K562 (cell line): ENCODE measurements around the gene NDUFC2. TPM values are rescaled to one million over a fixed set of nuclear protein-coding genes. Genes with fewer than 3 reads are reported as not detected.

Source experiments
- ATF1 ChIP-seq, 2 experiments: fragments of 450-650 bp in 1 of 2; IDR thresholded peaks; 2 replicates each; pipeline ENCODE4 v1.6.1; 2016; ENCODE audit warnings: missing compliant biosample characterization in 1 of 2, missing genetic modification characterization in 1 of 2
- C11orf30 ChIP-seq: fragments of 450-650 bp; IDR thresholded peaks from 2 replicates; pipeline ENCODE4 v1.6.1; 2016; ENCODE audit warnings: low read depth, mild to moderate bottlenecking
- ETS2 ChIP-seq: IDR thresholded peaks from 2 replicates; pipeline ENCODE4 v1.6.1; 2016; ENCODE audit warnings: borderline replicate concordance, missing genetic modification characterization, mild to moderate bottlenecking, moderate library complexity, missing compliant biosample characterization; ENCODE audit not compliant: poor library complexity, severe bottlenecking
- FOSL1 ChIP-seq: fragments of 200-800 bp; sonication (Bioruptor generic); conservative IDR thresholded peaks from 2 replicates; pipeline ENCODE4 v1.6.1; 2016; ENCODE audit warnings: missing genetic modification characterization, missing compliant biosample characterization
- GABPA ChIP-seq: fragments of 200-800 bp; sonication (Bioruptor generic); conservative IDR thresholded peaks from 2 replicates; pipeline ENCODE4 v1.6.1; 2016; ENCODE audit warnings: low read depth, missing genetic modification characterization, missing compliant biosample characterization
- MAZ ChIP-seq, 2 experiments: fragments of 450-650 bp in 1 of 2; sonication (generic) in 1 of 2; formaldehyde crosslinking; IDR thresholded peaks in 1 of 2; conservative IDR thresholded peaks in 1 of 2; 2 replicates each; pipeline versions ENCODE4 v1.4.0 to v1.5.0; 2020; ENCODE audit warnings: mild to moderate bottlenecking in 1 of 2, missing genetic modification reagents in 1 of 2
- NFATC3 ChIP-seq: fragments of 450-650 bp; IDR thresholded peaks from 2 replicates; pipeline ENCODE4 v1.6.1; 2017; ENCODE audit warnings: mild to moderate bottlenecking
- SIN3A ChIP-seq, 2 experiments: fragments of 150-350 bp in 1 of 2; IDR thresholded peaks; 2 replicates each; pipeline ENCODE4 v1.6.1; 2011 to 2016; ENCODE audit warnings: borderline replicate concordance in 2 of 2, low read depth in 2 of 2, low read length in 2 of 2, mild to moderate bottlenecking in 2 of 2, moderate library complexity in 2 of 2; ENCODE audit not compliant: control insufficient read depth in 1 of 2
- TARDBP ChIP-seq: fragments of 450-650 bp; IDR thresholded peaks from 2 replicates; pipeline ENCODE4 v1.6.1; 2016
- TRIM24 ChIP-seq, 2 experiments: fragments of 450-650 bp; IDR thresholded peaks; 2 replicates each; pipeline ENCODE4 v1.6.1; 2016
- ZBTB26 ChIP-seq: fragments of 450-650 bp; formaldehyde crosslinking; IDR thresholded peaks from 2 replicates; pipeline ENCODE4 v1.4.0; 2022; ENCODE audit warnings: missing genetic modification characterization
- ZNF140 ChIP-seq: fragments of 250-450 bp; sonication (Bioruptor Pico); IDR thresholded peaks from 2 replicates; pipeline ENCODE4 v1.8.0; 2021; ENCODE audit warnings: moderate library complexity, mild to moderate bottlenecking, inconsistent platforms
- ZNF316 ChIP-seq: fragments of 450-650 bp; IDR thresholded peaks from 2 replicates; pipeline ENCODE4 v1.6.1; 2016
- polyA plus RNA-seq, 8 experiments: library from polyadenylated mRNA; depleted of rRNA in 4 of 8; stranded (reverse) in 5 of 8; unstranded in 3 of 8; fragments of >200 nt; fragmentation: Nextera tagmentation in 2 of 8; fragmentation: Illumina TruSeq in 1 of 8; extraction: Ambion mirVana in 2 of 8; extraction: Trizol in 1 of 8; gene quantifications; 2 replicates each; pipeline versions ENCODE4 v1.2.1 to v1.2.3, GENCODE V29; 2011 to 2014; ENCODE audit warnings: inconsistent platforms in 1 of 8, missing spikeins in 1 of 8
- total RNA-seq, 7 experiments: library from RNA; depleted of rRNA in 6 of 7; stranded (reverse); fragments of >200 nt in 6 of 7; fragmentation: Illumina TruSeq in 2 of 7; extraction: Trizol in 2 of 7; gene quantifications; 2 replicates each; pipeline versions ENCODE4 v1.2.1 to v1.2.3, GENCODE V29; 2011 to 2021; ENCODE audit warnings: low replicate concordance in 1 of 7
- TF ChIP-seq, protein P1 (sequence below), 2 experiments: fragments of 450-650 bp; IDR thresholded peaks; 2 replicates each; pipeline ENCODE4 v1.6.1; 2016
- TF ChIP-seq, protein P2 (sequence below): sonication (generic); formaldehyde crosslinking; IDR thresholded peaks from 2 replicates; pipeline ENCODE4 v1.8.1; 2023; ENCODE audit warnings: mild to moderate bottlenecking, missing genetic modification reagents
- TF ChIP-seq, protein P3 (sequence below): fragments of 450-650 bp; IDR thresholded peaks from 2 replicates; pipeline ENCODE4 v1.6.1; 2016
- TF ChIP-seq, protein P4 (sequence below): fragments of 450-650 bp; formaldehyde crosslinking; IDR thresholded peaks from 2 replicates; pipeline ENCODE4 v1.4.0; 2020; ENCODE audit warnings: mild to moderate bottlenecking, moderate library complexity
- TF ChIP-seq, protein P5 (sequence below): fragments of 200-800 bp; sonication (Bioruptor generic); IDR thresholded peaks from 2 replicates; pipeline ENCODE4 v1.6.1; 2017; ENCODE audit warnings: missing genetic modification characterization, missing compliant biosample characterization

The NDUFC2 gene
- total and polyA plus RNA-seq, 9 of the 15 experiments (the other 6 are each of a cell fraction or from before 2014, with no cell fraction given) = 168 to 1,119 (median 442) TPM

- TF ChIP-seq SIN3A (IDR thresholded peaks at IDR 0.05; ENCODE audit: borderline replicate concordance in 2 of 2, control insufficient read depth in 1 of 2, low read depth in 2 of 2, low read length in 2 of 2) (0 out of 4 replicates have a peak, but pooled peaks of 1 of the 2 experiments have one; percentile 26), TRIM24 (IDR thresholded peaks at IDR 0.05) (0 out of 4 replicates have a peak, but pooled peaks of 1 of the 2 experiments have one; percentile 11), ZNF140 (no peak), ZNF316 (peak; percentile 87), GABPA (peak; percentile 57), FOSL1 (tag) (peak; percentile 16; the same call in 1 of the 2 replicates), ZBTB26 (0 out of 2 replicates have a peak, but pooled peaks have one; percentile 38), C11orf30 (peak; percentile 85), ATF1 (CRISPR knock-in tag; IDR thresholded peaks at IDR 0.05) (no peak), ATF1 (tag; IDR thresholded peaks at IDR 0.05) (peak; percentile 69), ETS2 (tag) (no peak), NFATC3 (0 out of 2 replicates have a peak, but pooled peaks have one; percentile 11), MAZ (CRISPR knock-in tag; conservative IDR thresholded peaks at IDR 0.05 in 1 of 2, IDR thresholded peaks at IDR 0.05 in 1 of 2) (peak in 1 of 2 experiments; percentile 24; a peak in 2 of 4 replicates), TARDBP (0 out of 2 replicates have a peak, but pooled peaks have one; percentile 2)
- TF ChIP-seq, protein P1, sequence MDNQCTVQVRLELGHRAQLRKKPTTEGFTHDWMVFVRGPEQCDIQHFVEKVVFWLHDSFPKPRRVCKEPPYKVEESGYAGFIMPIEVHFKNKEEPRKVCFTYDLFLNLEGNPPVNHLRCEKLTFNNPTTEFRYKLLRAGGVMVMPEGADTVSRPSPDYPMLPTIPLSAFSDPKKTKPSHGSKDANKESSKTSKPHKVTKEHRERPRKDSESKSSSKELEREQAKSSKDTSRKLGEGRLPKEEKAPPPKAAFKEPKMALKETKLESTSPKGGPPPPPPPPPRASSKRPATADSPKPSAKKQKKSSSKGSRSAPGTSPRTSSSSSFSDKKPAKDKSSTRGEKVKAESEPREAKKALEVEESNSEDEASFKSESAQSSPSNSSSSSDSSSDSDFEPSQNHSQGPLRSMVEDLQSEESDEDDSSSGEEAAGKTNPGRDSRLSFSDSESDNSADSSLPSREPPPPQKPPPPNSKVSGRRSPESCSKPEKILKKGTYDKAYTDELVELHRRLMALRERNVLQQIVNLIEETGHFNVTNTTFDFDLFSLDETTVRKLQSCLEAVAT (IDR thresholded peaks at IDR 0.05) = peak in 1 of 2 experiments; percentile 35; a peak in 1 of 4 replicates
- TF ChIP-seq, protein P2, sequence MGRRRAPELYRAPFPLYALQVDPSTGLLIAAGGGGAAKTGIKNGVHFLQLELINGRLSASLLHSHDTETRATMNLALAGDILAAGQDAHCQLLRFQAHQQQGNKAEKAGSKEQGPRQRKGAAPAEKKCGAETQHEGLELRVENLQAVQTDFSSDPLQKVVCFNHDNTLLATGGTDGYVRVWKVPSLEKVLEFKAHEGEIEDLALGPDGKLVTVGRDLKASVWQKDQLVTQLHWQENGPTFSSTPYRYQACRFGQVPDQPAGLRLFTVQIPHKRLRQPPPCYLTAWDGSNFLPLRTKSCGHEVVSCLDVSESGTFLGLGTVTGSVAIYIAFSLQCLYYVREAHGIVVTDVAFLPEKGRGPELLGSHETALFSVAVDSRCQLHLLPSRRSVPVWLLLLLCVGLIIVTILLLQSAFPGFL = peak; percentile 21; the same call in 1 of the 2 replicates
- TF ChIP-seq, protein P3, sequence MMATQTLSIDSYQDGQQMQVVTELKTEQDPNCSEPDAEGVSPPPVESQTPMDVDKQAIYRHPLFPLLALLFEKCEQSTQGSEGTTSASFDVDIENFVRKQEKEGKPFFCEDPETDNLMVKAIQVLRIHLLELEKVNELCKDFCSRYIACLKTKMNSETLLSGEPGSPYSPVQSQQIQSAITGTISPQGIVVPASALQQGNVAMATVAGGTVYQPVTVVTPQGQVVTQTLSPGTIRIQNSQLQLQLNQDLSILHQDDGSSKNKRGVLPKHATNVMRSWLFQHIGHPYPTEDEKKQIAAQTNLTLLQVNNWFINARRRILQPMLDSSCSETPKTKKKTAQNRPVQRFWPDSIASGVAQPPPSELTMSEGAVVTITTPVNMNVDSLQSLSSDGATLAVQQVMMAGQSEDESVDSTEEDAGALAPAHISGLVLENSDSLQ = peak; percentile 83
- TF ChIP-seq, protein P4, sequence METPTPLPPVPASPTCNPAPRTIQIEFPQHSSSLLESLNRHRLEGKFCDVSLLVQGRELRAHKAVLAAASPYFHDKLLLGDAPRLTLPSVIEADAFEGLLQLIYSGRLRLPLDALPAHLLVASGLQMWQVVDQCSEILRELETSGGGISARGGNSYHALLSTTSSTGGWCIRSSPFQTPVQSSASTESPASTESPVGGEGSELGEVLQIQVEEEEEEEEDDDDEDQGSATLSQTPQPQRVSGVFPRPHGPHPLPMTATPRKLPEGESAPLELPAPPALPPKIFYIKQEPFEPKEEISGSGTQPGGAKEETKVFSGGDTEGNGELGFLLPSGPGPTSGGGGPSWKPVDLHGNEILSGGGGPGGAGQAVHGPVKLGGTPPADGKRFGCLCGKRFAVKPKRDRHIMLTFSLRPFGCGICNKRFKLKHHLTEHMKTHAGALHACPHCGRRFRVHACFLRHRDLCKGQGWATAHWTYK (CRISPR knock-in tag) = 0 out of 2 replicates have a peak, but pooled peaks have one; percentile 6
- TF ChIP-seq, protein P5, sequence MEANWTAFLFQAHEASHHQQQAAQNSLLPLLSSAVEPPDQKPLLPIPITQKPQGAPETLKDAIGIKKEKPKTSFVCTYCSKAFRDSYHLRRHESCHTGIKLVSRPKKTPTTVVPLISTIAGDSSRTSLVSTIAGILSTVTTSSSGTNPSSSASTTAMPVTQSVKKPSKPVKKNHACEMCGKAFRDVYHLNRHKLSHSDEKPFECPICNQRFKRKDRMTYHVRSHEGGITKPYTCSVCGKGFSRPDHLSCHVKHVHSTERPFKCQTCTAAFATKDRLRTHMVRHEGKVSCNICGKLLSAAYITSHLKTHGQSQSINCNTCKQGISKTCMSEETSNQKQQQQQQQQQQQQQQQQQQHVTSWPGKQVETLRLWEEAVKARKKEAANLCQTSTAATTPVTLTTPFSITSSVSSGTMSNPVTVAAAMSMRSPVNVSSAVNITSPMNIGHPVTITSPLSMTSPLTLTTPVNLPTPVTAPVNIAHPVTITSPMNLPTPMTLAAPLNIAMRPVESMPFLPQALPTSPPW (CRISPR knock-in tag) = 0 out of 2 replicates have a peak, but pooled peaks have one; percentile 5
These were observed 589 bp upstream of the NDUFC2 start (continued) for GRCh38 chr11:78080084-78080817.
